Measurements from ENCODE around the gene TRANK1.

Gene TRANK1

GRCh38 chr3:36867810-36868209 lies 77.0 kb downstream of the TRANK1 start:
- TF ChIP-seq CTCF (IDR thresholded peaks at IDR 0.05; ENCODE audit: low read depth, low read length): no peak
- DNase-seq (ENCODE audit: low read depth in 2 of 2): no peak
- no peak overlapping the region for H3K4me3 ChIP-seq (replicated peaks in 1 of 2; ENCODE audit: low read depth in 2 of 2, low read length in 2 of 2)

GRCh38 chr3:36866368-36866767 lies 78.5 kb downstream of the TRANK1 start:
- peak in 1 of 2 donors; percentile 34 for DNase-seq (ENCODE audit: low read depth in 2 of 2)
- H3K4me3 ChIP-seq (replicated peaks in 1 of 2; ENCODE audit: low read depth in 2 of 2, low read length in 2 of 2): no peak overlapping the region
- TF ChIP-seq CTCF (IDR thresholded peaks at IDR 0.05; ENCODE audit: low read depth, low read length): no peak

GRCh38 chr3:36864180-36865053 lies 80.4 kb downstream of the TRANK1 start:
- H3K4me3 ChIP-seq (replicated peaks in 1 of 2; ENCODE audit: low read depth in 2 of 2, low read length in 2 of 2): no peak overlapping the region
- no peak for DNase-seq (ENCODE audit: low read depth in 2 of 2)
- no peak for TF ChIP-seq CTCF (IDR thresholded peaks at IDR 0.05; ENCODE audit: low read depth, low read length)

GRCh38 chr3:36862076-36862755 lies 82.6 kb downstream of the TRANK1 start:
- H3K4me3 ChIP-seq (replicated peaks in 1 of 2; ENCODE audit: low read depth in 2 of 2, low read length in 2 of 2): no peak overlapping the region
- DNase-seq (ENCODE audit: low read depth in 2 of 2): no peak
- no peak for TF ChIP-seq CTCF (IDR thresholded peaks at IDR 0.05; ENCODE audit: low read depth, low read length)

GRCh38 chr3:36859494-36859893 lies 85.4 kb downstream of the TRANK1 start:
- no peak overlapping the region for H3K4me3 ChIP-seq (replicated peaks in 1 of 2; ENCODE audit: low read depth in 2 of 2, low read length in 2 of 2)
- no peak for DNase-seq (ENCODE audit: low read depth in 2 of 2)
- no peak for TF ChIP-seq CTCF (IDR thresholded peaks at IDR 0.05; ENCODE audit: low read depth, low read length)

- H3K4me3 ChIP-seq (replicated peaks in 1 of 2; ENCODE audit: low read depth in 2 of 2, low read length in 2 of 2): no peak overlapping the region
- TF ChIP-seq CTCF (IDR thresholded peaks at IDR 0.05; ENCODE audit: low read depth, low read length): no peak
- DNase-seq (ENCODE audit: low read depth in 2 of 2): peak in 1 of 2 donors; percentile 53
These were observed 92.8 kb downstream of the TRANK1 start for GRCh38 chr3:36852071-36852470.

Measured in cardiac fibroblast (primary cell).